Spleen (tissue), 7 donors: ENCODE data around the gene GLYATL3.

ENCODE experiments used
- CTCF ChIP-seq, 11 experiments: fragments of 200-600 bp in 7 of 11; fragments of 450-650 bp in 4 of 11; sonication (generic) in 4 of 11; IDR thresholded peaks in 8 of 11; conservative IDR thresholded peaks in 3 of 11; 1 replicate in 7 of 11; 2 replicates in 4 of 11; pipeline versions ENCODE4 v1.4.0 to v1.8.0; 2016 to 2021; ENCODE audit warnings: antibody characterized with exemption in 11 of 11, inconsistent platforms in 4 of 11, mild to moderate bottlenecking in 1 of 11
- POLR2A ChIP-seq, 3 donors: fragments of 450-650 bp; IDR thresholded peaks; one replicate each; pipeline ENCODE4 v1.5.1; 2017; ENCODE audit warnings: antibody characterized with exemption in 3 of 3, mild to moderate bottlenecking in 1 of 3
- POLR2AphosphoS5 ChIP-seq, 3 donors: sonication (generic); formaldehyde crosslinking; IDR thresholded peaks; one replicate each; pipeline ENCODE4 v1.5.1; 2017; ENCODE audit warnings: antibody characterized with exemption in 3 of 3
- donor health status: DM: no; HTN: no; CAD: no; lungs with moderate emphysema.
- donor health status: DM: no; HTN: no; CAD: no.
- donor health status: DM: no; HTN: no; CAD: no.

- TF ChIP-seq POLR2A (IDR thresholded peaks at IDR 0.05): no peak
- TF ChIP-seq CTCF (IDR thresholded peaks at IDR 0.05 in 8 of 11, conservative IDR thresholded peaks at IDR 0.05 in 3 of 11): no peak
- TF ChIP-seq POLR2AphosphoS5 (IDR thresholded peaks at IDR 0.05): no peak
Measured at GRCh38 chr6:49565855-49566254, 66.1 kb downstream of the GLYATL3 start.
